ENCODE measurements around the gene UBE2E2.

UBE2E2 gene

DNA sequence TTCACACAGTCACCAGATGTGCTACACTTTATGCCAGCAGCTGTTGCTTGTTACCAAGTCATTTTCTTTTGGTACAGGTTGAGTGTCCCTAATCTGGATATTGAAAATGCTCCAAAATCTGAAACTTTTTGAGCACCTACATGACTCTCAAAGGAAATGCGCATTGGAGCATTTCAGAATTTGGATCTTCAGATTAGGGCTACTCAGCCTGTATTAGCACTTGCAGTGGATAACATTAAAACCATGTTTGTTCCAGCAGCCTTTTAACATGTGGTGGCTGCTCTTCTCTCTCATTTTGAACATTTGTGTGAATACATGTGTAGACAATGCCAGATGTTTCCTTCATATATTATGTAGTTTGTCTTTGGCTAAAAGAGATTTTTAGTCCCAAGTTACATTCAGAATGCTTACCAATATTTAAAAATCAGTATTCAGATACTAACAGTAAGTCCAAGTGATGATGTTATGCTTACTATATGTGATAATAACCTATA lies 371.7 kb downstream of the UBE2E2 start:
- no peak for DNase-seq (ENCODE audit: low read depth in 1 of 2, low spot score in 1 of 2)

DNA sequence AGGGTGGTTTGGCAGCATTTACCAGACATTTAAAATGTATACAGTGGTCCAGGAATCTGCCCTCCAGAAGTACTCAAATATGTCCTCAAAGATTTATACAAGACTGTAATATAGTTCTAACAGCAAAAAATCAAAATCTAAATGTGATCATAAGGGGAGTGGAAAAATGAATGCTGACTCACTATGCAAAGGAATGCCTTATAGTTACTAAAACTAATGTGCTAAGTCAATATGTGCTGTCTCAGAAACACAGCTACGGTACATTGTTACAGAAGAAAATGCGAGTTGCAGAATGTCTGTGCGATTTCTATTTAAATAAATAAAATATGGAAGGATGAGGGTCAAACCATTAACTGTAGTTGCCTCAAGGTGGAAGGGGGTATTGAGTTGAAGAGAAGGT lies 372.6 kb downstream of the UBE2E2 start:
- DNase-seq (ENCODE audit: low read depth in 1 of 2, low spot score in 1 of 2): no peak

DNA sequence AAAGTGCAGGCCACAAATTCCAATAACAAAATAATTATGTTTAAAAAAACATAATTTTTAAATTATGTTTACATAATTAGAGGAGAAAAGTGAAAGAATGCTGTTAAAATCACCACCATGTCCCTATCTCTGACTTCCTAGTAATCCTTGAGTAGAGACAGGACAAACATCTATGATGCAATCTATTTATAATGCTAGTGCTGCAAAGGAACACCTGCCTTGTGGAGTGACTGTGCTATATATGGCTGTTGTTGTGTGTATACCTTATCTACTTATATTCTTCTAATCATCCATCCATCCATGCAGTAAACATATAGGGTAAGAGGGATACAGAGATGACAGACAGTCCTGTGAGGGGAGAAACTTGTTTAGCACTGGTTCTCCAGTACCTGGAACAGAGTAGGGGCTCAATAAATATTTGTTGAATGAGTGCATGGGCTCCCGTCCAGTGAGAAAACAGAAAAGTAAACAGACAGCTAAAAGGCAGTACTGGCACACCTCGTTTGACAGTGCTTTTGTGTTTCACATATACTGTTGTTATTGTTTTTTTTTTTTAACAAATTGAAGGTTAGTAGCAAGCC lies 373.3 kb downstream of the UBE2E2 start:
- DNase-seq (ENCODE audit: low read depth in 1 of 2, low spot score in 1 of 2): no peak

DNA sequence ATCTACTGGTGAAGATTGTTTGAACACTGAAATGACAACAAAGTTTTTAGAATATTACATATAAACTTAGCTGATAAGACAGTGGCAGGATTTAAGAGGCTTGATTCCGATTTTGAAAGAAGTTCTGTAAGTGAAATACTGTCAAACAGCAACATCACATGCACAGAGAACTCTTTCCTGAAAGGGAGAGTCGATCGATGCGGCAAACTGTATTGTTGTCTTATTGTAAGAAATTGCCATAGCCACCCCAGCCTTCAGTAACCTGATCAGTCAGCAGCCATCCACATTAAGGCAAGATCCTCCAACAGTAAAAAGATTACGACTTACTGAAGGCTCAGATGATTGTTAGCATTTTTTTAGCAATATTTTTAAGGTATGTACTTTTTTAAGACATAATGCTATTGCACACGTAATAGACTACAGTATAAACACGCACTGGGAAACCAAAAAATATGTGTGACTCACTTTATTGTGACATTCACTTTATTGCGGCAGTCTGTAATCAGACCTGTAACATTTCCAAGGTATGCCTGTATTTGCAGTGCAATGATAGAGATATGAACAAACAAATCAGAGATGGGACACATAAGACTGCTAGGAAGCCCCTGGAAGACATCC lies 377.1 kb downstream of the UBE2E2 start:
- no peak for DNase-seq (ENCODE audit: low read depth in 1 of 2, low spot score in 1 of 2)

DNA sequence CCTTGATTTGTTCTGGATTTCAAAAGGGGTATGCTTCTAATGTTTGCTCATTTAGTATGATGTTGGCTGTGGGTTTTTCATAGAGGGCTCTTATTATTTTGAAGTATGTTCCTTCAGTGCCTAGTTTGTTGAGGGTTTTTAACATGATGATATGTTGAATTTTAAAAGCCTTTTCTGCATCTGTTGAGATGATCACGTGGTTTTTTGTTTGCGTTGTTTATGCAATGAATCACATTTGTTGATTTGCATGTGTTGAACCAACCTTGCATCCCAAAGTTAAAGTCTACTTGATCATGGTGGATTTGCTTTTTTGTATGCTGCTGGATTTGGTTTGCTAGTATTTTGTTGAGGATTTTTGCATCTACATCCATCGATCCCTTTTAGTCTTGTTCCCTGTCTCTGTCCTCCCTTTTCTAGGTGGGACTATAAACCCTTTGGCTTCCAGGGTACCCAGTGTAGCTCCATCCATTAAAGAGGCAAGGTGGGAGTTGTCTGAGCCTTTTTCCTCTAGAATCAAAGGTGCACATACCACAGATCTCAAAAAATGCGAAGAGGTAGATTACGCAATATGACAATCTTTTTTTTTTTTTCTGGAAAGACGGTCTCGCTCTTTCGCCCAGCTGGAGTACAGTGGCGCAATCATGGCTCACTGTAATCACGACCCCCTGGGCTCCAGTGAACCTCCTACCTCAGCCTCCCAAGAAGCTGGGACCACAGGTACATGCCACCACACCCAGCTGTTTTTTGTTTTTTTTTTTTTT lies 381.0 kb downstream of the UBE2E2 start:
- no peak for DNase-seq (ENCODE audit: low read depth in 1 of 2, low spot score in 1 of 2)

DNA sequence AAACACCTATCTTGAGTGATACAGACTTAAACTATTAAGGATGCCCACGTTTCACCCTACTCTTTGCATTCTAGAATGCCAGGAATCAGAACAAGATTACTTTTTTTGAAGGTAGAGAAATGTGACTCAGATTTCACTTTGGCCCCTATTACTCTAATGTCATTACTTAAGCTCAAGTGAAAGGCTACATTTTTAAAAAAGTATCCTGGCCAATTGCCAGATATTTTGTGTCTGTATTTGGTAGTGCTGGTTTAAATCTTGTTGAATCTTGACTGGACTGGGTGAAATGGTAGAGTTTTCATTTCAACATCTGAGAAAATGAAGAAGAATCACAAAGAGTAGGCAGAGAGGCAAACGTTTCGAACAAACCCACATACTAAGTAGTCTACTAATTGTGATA lies 384.4 kb downstream of the UBE2E2 start:
- DNase-seq (ENCODE audit: low read depth in 1 of 2, low spot score in 1 of 2): no peak

DNA sequence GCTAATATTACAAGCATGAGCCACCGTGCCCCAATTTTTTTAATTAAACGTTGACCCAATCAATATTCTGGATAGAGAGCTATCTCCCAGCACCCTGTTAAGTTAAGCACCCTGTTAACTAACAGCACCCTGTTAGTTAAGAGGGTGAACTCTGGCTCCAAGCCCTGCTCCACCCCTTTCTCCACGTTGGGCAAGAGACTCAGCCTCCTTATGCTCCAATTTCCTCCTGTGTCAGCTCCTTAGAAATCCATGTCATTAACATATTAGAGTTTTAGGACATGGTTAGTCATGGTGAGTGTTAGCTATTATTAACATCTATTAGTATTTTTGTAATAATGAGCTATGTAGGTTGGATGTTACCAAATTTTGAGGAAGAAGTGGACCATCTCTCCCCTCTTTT lies 385.4 kb downstream of the UBE2E2 start:
- DNase-seq (ENCODE audit: low read depth in 1 of 2, low spot score in 1 of 2): no peak

DNA sequence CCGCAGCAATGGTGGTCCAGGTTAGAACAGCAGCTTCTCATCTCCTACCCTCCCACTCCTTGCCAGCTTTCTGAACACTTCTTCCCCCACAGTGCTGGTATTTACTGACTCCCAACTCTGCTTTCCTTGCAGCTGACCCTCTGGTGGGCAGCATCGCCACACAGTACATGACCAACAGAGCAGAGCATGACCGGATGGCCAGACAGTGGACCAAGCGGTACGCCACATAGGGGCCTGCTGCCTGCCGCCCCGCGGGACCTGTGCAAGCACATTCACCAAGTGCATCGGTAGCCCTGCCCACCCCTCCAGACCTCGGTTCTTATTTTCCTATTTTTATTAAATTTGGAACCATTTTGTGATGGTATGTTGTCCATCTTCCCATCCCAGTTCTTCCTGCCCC lies 386.5 kb downstream of the UBE2E2 start:
- DNase-seq (ENCODE audit: low read depth in 1 of 2, low spot score in 1 of 2): no peak

DNA sequence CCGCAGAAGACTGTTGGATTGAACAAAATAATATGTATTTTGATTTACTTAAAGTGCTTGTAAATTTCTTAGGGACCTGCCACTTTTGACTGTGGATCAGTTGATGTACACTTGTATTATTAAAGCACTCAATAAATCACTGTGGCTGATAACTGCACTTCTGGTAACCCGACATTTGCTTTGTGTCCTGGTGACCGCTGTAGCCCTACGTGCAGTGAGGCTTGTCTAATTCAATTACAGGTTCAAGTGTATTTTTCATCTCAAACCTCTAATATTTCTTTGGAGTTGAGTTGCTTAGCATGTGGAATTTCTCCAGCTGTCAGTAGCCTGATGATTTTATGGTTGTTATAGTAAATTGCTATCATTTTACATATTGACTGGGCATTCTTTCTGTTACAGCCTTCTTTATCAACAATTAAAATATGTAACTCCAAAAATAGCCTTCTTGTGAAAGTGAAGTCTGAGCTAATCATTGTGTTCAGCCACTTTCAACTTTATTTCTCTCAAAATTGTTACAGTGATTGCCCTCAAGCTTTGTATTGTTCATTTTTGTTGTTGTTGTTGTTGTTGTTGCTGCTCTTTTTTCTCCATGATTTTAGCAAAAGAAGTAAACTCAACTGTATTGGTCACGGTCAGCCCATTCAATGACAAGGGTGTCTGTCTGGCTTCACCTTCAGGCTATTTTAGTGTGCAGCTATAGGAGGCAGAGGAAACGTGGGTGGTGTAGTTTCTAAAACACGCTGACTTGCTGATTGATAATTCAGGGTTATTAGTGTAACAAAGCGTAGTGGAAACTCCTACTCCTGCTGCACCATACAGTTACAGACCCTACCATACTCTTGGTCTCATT lies 387.5 kb downstream of the UBE2E2 start:
- DNase-seq (ENCODE audit: low read depth in 1 of 2, low spot score in 1 of 2): no peak

DNA sequence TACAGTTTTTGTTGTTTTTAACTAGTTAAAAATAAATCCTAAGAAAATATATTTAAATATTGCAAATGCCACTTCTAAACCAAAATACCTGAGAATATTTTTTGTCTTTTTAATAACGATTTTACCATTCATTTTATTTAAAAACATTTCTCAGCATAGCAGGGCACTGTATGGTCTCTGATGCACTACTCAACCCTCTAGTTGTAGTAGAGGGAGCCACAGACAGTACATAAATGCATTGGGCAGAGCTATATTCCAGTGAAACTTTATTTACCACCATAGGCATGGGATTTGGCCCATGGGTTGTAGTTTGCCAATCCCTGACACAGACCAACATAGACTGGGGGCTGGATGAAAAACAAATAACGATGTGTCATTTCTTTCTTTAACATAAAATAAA lies 388.2 kb downstream of the UBE2E2 start:
- DNase-seq (ENCODE audit: low read depth in 1 of 2, low spot score in 1 of 2): no peak

DNA sequence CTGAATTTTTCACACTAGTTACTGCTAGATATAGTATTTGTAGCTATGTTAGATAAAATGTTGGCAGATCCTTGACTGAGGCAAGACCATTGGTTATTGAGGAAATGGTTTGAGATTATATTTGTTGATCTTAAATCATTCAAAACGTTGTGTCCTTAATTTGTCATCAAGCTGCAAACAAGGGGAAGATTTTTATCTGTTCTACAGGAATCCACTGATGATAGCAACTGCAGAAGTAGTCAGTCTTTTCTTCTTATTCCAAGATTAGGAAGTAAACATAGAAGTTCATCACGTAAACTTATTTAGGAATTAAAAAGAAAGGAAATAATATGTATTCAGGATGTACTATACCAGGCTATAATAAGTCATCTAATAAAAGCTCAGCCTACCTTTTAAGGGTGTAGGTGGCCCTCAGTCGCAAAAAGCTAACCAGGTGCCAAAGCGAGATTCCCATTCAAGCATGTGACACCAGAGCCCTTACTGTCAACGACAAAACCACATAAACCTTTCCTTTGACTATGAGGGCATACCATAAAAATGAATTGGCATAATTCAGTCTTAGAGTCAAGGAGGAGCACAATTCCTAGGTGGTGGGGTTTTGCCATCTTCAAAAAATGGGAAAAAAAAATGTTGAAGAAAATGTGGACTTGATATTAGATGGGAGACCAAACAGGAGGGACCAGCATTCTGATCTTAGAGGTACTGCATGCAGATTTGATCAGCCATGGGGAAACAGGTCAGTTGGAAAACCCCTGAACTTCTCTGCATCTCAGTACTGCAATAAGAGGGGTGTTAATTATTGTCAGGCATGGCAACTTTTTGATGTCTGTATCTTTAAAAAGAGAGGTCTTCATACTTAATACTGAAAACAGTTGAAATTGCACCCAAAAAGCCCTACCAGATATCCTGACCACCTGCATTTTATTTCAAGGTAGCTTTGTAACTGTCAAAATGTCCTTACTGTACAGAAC lies 390.1 kb downstream of the UBE2E2 start:
- no peak for DNase-seq (ENCODE audit: low read depth in 1 of 2, low spot score in 1 of 2)

DNA sequence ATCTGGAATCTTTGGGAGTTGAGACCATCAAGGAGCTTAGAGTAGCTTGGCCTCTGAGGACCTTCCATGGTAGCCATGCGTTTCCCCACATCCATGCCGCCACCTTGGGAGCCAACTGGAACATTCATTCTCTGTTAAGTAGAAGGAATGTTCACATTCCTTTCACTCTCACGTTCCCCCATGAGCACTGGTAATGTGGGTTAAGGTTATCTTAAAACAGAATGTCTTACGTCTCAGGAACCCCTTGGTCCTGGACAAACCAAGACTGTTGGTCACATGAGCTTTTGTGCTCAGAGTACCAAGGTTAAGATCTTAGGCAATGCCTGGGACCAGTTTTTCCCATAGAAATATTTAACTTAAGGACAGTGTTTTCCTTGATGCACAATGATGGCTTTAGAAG lies 390.9 kb downstream of the UBE2E2 start:
- DNase-seq (ENCODE audit: low read depth in 1 of 2, low spot score in 1 of 2): no peak

DNA sequence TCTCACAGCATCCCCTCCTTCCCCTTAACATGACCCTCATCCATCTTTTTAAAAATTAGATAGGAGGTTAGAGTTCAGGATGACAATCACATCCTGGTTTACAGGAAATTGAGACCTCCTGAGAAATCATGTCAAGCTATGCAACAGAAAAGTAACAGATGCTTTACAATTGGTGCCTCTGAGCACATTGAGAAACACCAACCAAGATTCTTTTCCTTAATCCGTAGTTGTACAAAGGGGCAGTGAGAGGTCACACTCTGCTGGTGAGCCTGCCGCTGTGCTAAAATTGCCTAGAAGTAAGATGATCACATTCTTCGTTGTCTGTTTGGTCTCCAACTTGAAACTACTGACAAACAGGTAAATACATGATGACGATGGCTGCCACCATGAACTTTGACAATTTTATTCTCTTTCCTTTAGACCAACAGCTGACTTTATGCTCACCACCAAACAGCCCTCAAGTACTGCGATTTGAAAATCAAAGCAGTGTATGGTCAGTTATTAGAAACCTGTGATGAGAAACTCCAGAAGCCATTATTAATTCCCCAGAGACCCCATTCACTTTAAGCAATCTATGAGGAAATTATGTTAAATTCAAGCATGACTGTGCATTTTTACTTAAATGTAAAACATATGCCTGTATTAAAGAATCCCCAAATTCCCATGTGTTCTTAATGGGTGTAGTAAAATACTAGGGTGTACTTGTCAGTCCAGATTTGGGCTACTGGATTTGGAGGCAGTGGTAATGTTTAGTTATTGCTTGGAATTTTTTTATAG lies 392.0 kb downstream of the UBE2E2 start:
- DNase-seq (ENCODE audit: low read depth in 1 of 2, low spot score in 1 of 2): no peak

DNA sequence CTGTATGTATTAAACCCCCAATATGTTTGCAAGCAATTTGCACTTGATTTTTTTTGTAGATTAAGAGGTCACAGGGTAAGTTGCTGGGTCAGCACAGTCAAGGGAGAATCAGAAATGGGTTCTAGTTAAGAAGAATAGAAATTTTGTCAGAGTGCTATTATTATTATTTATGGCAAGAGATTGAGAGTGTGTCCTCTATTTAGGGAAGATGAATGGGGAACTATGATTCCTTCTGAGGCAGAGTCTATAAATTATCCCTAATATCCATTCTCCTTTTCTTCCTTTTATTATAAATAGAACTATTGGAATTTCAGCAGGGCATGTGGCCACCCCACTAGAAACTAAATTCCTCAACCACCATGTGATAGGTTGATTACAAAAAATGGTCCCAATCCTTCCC lies 392.7 kb downstream of the UBE2E2 start:
- no peak for DNase-seq (ENCODE audit: low read depth in 1 of 2, low spot score in 1 of 2)

DNA sequence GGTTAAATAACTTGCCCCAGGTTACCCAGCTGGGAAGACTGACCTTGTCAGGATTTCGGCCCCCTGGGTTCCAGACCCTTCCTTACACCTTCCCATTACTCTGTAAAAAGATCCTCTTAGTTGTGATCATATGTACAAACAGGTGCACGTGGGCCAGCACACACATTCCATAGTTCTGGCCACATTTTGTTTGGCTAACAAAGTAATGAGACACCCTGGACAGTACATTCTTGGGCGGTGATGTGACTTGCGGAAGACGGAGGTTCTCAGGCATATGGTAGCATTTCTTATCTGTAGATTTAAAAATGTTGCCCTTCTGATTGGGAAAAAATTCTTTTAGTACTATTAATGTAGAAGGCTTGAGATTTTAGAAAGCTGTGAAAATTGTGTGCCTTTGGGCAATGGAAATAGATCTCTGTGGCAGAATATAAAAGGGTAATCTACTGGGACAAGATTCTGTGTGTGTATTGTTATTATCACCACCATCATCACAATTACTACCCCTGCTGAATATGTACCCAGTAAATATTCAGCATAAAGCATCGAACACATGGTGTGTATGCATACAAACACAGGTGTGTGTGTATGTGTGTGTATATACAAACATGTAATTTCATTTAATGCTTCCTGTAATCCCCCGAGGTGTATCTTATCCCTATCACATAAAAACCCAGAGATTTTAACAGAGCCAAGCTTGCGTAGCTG lies 397.2 kb downstream of the UBE2E2 start:
- DNase-seq (ENCODE audit: low read depth in 1 of 2, low spot score in 1 of 2): no peak

DNA sequence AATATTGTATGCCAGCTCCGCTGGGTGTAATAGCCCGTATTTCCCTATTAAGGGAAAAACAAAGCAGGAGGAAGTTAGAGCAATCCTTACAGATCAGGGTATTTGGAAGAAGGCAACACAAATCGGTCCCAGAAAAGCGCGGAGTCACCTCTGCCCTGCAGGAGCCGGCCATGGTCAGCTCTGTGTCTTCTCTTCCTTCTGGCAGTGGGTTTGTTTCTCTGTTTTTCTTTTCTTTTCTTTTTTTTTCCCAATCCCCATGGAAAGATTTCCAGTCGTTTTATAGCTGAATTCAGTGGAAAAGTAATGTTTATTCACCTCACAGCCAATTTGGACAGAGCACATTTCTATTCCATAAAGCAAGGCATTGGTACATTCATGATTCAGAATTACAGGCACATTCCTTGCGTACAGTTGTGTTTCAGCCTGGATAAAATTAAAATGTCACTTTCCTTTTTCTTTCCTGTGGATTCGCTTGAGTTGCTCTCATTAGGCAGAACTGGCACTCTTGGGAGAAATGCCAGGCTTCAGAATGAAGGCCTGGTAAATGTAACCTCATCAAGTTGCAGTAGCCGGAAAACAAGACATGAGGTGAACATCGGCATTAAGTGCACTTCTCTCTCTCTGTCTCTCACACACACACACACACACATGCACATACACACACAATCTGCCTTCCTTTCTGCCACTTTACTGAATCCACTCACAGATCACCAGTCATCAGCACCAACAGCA lies 398.1 kb downstream of the UBE2E2 start:
- DNase-seq (ENCODE audit: low read depth in 1 of 2, low spot score in 1 of 2): no peak

DNA sequence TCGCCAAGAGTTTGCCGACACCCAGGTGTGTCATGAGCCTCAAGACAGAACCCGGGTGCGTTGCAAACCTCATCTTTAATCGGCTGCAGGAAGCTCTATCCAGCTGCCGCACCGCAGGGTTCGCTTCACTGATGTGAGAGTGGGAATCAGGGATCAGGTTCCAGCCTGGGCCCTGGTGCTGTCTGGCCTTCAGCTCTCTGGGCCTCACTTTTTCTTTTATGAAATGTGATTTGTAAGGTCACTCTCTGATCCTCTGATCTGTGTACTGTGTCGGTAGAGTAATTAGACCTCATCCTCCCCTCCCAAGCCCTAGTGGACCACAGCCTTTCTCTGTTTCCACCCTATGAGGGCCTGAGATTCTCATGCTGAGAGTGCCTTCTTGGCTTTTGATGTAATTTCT lies 399.8 kb downstream of the UBE2E2 start:
- DNase-seq (ENCODE audit: low read depth in 1 of 2, low spot score in 1 of 2): no peak

DNA sequence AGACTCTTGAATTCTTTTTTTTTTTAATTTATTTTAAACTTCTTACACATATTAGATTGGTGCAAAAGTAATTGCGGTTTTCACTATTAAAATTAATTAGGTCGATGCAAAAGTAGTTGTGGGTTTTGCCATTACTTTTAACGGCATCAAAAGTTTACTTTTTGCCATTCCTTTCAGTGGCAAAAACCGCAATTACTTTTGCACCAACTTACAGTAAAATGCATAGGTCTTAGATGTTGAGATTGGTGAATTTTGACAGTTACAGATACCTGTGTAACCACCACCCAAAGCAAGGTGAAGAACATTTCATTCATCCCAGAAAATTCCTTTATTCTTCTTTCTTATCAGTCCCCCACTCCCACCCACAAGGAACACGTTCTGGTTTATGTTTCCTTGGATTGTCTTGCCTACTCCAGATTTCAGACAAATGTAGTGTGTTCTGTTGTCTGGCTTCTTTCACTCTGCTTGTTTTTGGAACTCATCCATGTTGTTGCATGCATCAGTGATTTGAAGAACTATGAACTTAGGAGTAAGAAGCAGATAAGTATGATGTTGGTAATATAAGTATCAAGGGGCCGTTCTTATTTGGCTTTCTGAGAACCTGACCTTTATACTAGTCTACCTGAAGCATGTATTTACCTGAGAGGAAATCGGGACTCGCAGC lies 404.2 kb downstream of the UBE2E2 start:
- no peak for DNase-seq (ENCODE audit: low read depth in 1 of 2, low spot score in 1 of 2)
